Liver (tissue), 3 donors: ENCODE results near the gene ARHGAP33.

Source experiments
- EGR1 ChIP-seq, 2 donors: IDR thresholded peaks; 2 replicates each; pipeline ENCODE4 v1.6.1; 2016 to 2018; ENCODE audit warnings: antibody characterized with exemption in 2 of 2, low read depth in 2 of 2
- HNF4G ChIP-seq: IDR thresholded peaks from 2 replicates; pipeline ENCODE4 v1.6.1; 2016; ENCODE audit warnings: antibody characterized with exemption
- JUND ChIP-seq, 2 donors: IDR thresholded peaks; 2 replicates each; pipeline ENCODE4 v1.6.1; 2016; ENCODE audit warnings: antibody characterized with exemption in 2 of 2
- RAD21 ChIP-seq, 2 donors: IDR thresholded peaks; 2 replicates each; pipeline ENCODE4 v1.6.1; 2016; ENCODE audit warnings: antibody characterized with exemption in 2 of 2, mild to moderate bottlenecking in 2 of 2
- RXRA ChIP-seq, 2 donors: IDR thresholded peaks; 2 replicates each; pipeline ENCODE4 v1.6.1; 2017 to 2018; ENCODE audit warnings: antibody characterized with exemption in 2 of 2, mild to moderate bottlenecking in 1 of 2
- SP1 ChIP-seq: IDR thresholded peaks from 2 replicates; pipeline ENCODE4 v1.6.1; 2018; ENCODE audit warnings: antibody characterized with exemption, mild to moderate bottlenecking
- YY1 ChIP-seq: IDR thresholded peaks from 2 replicates; pipeline ENCODE4 v1.6.1; 2016; ENCODE audit warnings: antibody characterized with exemption, mild to moderate bottlenecking
- TF ChIP-seq, protein P1 (sequence below): fragments of 150-350 bp; IDR thresholded peaks from 2 replicates; pipeline ENCODE4 v1.5.1; 2017; ENCODE audit warnings: improper control_type of control experiment, low read depth, low read length; ENCODE audit not compliant: missing input control
- TF ChIP-seq, protein P2 (sequence below): IDR thresholded peaks from 2 replicates; pipeline ENCODE4 v1.6.1; 2016; ENCODE audit warnings: antibody characterized with exemption, mild to moderate bottlenecking
- TF ChIP-seq, protein P3 (sequence below): IDR thresholded peaks from 2 replicates; pipeline ENCODE4 v1.6.1; 2016; ENCODE audit warnings: antibody characterized with exemption
- TF ChIP-seq, protein P4 (sequence below): IDR thresholded peaks from 2 replicates; pipeline ENCODE4 v1.6.1; 2016; ENCODE audit warnings: antibody characterized with exemption
- donor health status: healthy.
- donor health status: healthy.

DNA sequence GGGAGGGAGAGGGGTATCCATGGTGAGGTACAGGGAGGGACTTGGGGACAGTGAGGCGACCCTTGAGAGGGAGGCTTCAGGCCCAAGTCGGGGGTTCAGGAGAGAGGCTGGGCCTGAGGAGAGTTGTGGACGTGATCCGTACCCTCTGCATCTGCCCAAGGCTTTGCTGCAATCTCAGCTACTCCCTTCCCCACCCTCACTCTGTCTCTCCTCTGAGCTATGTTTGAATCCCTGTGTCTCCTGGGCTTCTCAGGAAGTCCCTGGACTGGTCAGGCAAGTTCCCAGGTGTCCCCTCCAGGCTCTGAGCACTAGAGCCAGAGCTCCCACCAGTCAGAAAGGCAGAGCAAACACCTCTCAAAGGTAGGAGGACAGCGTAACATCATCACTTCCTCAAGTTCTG lies 25.2 kb upstream of the ARHGAP33 start:
- TF ChIP-seq, protein P1, sequence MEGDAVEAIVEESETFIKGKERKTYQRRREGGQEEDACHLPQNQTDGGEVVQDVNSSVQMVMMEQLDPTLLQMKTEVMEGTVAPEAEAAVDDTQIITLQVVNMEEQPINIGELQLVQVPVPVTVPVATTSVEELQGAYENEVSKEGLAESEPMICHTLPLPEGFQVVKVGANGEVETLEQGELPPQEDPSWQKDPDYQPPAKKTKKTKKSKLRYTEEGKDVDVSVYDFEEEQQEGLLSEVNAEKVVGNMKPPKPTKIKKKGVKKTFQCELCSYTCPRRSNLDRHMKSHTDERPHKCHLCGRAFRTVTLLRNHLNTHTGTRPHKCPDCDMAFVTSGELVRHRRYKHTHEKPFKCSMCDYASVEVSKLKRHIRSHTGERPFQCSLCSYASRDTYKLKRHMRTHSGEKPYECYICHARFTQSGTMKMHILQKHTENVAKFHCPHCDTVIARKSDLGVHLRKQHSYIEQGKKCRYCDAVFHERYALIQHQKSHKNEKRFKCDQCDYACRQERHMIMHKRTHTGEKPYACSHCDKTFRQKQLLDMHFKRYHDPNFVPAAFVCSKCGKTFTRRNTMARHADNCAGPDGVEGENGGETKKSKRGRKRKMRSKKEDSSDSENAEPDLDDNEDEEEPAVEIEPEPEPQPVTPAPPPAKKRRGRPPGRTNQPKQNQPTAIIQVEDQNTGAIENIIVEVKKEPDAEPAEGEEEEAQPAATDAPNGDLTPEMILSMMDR = no peak
- TF ChIP-seq HNF4G (no peak), RAD21 (IDR thresholded peaks at IDR 0.05) (no peak), RXRA (IDR thresholded peaks at IDR 0.05) (no peak), JUND (IDR thresholded peaks at IDR 0.05) (no peak), YY1 (no peak), EGR1 (IDR thresholded peaks at IDR 0.05; ENCODE audit: low read depth in 2 of 2) (no peak), SP1 (no peak)
- TF ChIP-seq, protein P2, sequence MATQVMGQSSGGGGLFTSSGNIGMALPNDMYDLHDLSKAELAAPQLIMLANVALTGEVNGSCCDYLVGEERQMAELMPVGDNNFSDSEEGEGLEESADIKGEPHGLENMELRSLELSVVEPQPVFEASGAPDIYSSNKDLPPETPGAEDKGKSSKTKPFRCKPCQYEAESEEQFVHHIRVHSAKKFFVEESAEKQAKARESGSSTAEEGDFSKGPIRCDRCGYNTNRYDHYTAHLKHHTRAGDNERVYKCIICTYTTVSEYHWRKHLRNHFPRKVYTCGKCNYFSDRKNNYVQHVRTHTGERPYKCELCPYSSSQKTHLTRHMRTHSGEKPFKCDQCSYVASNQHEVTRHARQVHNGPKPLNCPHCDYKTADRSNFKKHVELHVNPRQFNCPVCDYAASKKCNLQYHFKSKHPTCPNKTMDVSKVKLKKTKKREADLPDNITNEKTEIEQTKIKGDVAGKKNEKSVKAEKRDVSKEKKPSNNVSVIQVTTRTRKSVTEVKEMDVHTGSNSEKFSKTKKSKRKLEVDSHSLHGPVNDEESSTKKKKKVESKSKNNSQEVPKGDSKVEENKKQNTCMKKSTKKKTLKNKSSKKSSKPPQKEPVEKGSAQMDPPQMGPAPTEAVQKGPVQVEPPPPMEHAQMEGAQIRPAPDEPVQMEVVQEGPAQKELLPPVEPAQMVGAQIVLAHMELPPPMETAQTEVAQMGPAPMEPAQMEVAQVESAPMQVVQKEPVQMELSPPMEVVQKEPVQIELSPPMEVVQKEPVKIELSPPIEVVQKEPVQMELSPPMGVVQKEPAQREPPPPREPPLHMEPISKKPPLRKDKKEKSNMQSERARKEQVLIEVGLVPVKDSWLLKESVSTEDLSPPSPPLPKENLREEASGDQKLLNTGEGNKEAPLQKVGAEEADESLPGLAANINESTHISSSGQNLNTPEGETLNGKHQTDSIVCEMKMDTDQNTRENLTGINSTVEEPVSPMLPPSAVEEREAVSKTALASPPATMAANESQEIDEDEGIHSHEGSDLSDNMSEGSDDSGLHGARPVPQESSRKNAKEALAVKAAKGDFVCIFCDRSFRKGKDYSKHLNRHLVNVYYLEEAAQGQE = no peak
- TF ChIP-seq, protein P3, sequence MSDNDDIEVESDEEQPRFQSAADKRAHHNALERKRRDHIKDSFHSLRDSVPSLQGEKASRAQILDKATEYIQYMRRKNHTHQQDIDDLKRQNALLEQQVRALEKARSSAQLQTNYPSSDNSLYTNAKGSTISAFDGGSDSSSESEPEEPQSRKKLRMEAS = no peak
- TF ChIP-seq, protein P4, sequence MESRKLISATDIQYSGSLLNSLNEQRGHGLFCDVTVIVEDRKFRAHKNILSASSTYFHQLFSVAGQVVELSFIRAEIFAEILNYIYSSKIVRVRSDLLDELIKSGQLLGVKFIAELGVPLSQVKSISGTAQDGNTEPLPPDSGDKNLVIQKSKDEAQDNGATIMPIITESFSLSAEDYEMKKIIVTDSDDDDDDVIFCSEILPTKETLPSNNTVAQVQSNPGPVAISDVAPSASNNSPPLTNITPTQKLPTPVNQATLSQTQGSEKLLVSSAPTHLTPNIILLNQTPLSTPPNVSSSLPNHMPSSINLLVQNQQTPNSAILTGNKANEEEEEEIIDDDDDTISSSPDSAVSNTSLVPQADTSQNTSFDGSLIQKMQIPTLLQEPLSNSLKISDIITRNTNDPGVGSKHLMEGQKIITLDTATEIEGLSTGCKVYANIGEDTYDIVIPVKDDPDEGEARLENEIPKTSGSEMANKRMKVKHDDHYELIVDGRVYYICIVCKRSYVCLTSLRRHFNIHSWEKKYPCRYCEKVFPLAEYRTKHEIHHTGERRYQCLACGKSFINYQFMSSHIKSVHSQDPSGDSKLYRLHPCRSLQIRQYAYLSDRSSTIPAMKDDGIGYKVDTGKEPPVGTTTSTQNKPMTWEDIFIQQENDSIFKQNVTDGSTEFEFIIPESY = no peak
